Measurements from ENCODE around the gene CCDC127. TPM values are rescaled to one million over a fixed set of nuclear protein-coding genes. Genes with fewer than 3 reads are reported as not detected.
A peak's percentile ranks its signal among the peaks of the same experiment; 100 is the strongest.

CCDC127 gene
- total and polyA plus RNA-seq, 7 donors = 4.1 to 11.2 (median 7.0) TPM

GRCh38 chr5:189976-190365 is 28.0 kb downstream of the CCDC127 start:
- ATAC-seq (no peak), DNase-seq (peak in 1 of 2 donors; percentile 11)
- peaks cover 49% of the 10 kb centered on the region for H3K4me1 ChIP-seq
- TF ChIP-seq, protein P1, sequence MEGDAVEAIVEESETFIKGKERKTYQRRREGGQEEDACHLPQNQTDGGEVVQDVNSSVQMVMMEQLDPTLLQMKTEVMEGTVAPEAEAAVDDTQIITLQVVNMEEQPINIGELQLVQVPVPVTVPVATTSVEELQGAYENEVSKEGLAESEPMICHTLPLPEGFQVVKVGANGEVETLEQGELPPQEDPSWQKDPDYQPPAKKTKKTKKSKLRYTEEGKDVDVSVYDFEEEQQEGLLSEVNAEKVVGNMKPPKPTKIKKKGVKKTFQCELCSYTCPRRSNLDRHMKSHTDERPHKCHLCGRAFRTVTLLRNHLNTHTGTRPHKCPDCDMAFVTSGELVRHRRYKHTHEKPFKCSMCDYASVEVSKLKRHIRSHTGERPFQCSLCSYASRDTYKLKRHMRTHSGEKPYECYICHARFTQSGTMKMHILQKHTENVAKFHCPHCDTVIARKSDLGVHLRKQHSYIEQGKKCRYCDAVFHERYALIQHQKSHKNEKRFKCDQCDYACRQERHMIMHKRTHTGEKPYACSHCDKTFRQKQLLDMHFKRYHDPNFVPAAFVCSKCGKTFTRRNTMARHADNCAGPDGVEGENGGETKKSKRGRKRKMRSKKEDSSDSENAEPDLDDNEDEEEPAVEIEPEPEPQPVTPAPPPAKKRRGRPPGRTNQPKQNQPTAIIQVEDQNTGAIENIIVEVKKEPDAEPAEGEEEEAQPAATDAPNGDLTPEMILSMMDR (IDR thresholded peaks at IDR 0.05) = no peak
- H3K36me3 ChIP-seq (ENCODE audit: insufficient read depth in 1 of 2, low read depth in 1 of 2) = no peaks in the 10 kb centered on the region
- 63 to 67% (median 65%) methylated on average over 10 to 11 of the region's 11 CpGs for WGBS, 3 donors
- peak overlapping the region; percentile 97 for H3K27ac ChIP-seq
- no peak overlapping the region for H3K4me3 ChIP-seq
- H3K27me3 ChIP-seq (ENCODE audit: insufficient read depth in 3 of 3, low read length in 2 of 3) = no peaks in the 10 kb centered on the region
- H3K9me3 ChIP-seq = no peaks in the 10 kb centered on the region
- intact Hi-C loops (cut with DNase I) = loop anchor here in 1 of 2 donors (5.0 kb wide), 2 partner anchors 32 to 127 kb away; no protein-coding TSS in a partner anchor

DNA sequence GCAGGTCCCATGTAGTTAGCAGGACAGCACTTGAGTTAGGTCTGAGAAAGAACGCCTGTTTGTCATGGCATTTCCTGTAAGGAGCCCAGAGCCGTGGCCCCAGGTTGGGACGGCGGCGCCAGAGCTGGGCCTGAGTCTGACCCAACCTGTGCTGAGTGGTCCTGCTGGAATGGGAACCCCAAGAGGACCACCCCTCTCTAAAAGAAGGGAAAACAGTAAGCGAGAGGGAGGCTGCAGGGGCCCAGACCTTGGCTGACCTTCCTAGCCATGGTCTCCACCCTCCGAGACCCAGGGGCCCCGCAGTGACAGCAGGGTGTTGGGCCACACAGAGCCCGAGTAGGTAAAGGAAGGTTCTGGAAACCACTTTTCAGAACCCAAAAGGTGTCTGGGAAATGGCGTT is 28.5 kb downstream of the CCDC127 start:
- DNase-seq = peak in 1 of 2 donors; percentile 13
- peak overlapping the region; percentile 97 for H3K27ac ChIP-seq
- H3K4me1 ChIP-seq = peaks cover 46% of the 10 kb centered on the region
- no peak overlapping the region for H3K4me3 ChIP-seq
- H3K36me3 ChIP-seq (ENCODE audit: insufficient read depth in 1 of 2, low read depth in 1 of 2) = no peaks in the 10 kb centered on the region
- no peaks in the 10 kb centered on the region for H3K9me3 ChIP-seq
- TF ChIP-seq, protein P1 (IDR thresholded peaks at IDR 0.05) = no peak
- H3K27me3 ChIP-seq (ENCODE audit: insufficient read depth in 3 of 3, low read length in 2 of 3) = no peaks in the 10 kb centered on the region
- intact Hi-C loops (cut with DNase I) = loop anchor here in 1 of 2 donors (5.0 kb wide), 2 partner anchors 33 to 128 kb away; no protein-coding TSS in a partner anchor
- WGBS, 3 donors = 82 to 90% (median 89%) methylated on average over 9 to 10 of the region's 10 CpGs
- ATAC-seq = no peak

GRCh38 chr5:188488-189481 is 29.2 kb downstream of the CCDC127 start:
- 28 to 34% (median 31%) methylated on average over 36 to 37 of the region's 37 CpGs for WGBS, 3 donors
- Histone ChIP-seq H3K36me3 (ENCODE audit: insufficient read depth in 1 of 2, low read depth in 1 of 2) (no peaks in the 10 kb centered on the region), H3K9me3 (no peaks in the 10 kb centered on the region), H3K27me3 (ENCODE audit: insufficient read depth in 3 of 3, low read length in 2 of 3) (no peaks in the 10 kb centered on the region), H3K27ac (peak overlapping the region; percentile 97), H3K4me1 (peaks cover 41% of the 10 kb centered on the region), H3K4me3 (peak overlapping the region; percentile 47)
- intact Hi-C loops (cut with DNase I) = loop anchor here in 1 of 2 donors (5.0 kb wide), 2 partner anchors 34 to 129 kb away; no protein-coding TSS in a partner anchor
- TF ChIP-seq, protein P1 (IDR thresholded peaks at IDR 0.05) = peak; percentile 94
- DNase-seq = peak; percentile 92 to 96
- ATAC-seq = peak; percentile 75 to 77 (median 77)

DNA sequence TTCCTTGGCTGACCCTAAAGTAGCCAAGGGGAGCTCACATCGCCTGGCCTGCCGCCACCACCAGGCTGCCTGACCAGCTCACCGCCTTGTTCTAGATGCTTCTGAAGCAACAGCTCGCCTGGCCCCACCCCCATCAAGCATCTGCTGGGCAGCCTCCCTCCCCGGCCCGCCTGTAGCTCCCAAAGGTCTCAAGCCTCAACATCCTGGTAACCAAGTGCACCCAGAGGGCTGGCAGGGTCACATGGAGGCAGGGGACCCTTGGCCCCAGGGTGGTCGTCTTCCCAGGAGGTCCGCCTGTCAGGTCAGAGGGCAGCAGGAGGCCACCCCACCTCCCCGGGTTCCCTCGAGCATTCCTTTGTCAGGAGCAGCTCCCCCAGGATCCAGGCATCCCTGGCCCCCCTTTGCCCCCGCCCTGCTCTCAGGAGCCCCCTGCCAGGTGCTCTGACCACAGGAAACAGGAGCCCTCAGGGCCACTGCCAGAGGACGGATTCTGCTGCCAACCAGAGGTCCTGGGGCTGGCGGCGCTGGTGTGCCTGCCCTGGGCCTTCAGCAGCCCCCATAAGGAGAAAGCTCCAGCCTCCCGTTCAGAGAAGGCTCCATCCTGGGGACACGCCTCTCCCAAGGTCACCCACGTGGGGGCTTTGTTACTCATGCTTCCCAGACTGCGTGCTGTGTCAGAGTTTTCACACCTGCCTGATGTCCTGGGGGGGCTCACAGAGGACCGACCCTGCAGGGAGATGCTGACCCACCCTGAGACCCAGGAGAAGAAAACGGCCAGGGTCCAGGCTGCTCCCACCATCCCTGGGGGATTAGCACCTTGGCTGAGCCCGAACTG is 30.1 kb downstream of the CCDC127 start:
- peak overlapping the region; percentile 97 for H3K27ac ChIP-seq
- WGBS, 3 donors = 52 to 57% (median 53%) methylated on average over 18 to 21 of the region's 21 CpGs
- intact Hi-C loops (cut with DNase I) = loop anchor here (2.0 to 5.0 kb wide), 3 partner anchors 34 to 129 kb away; no protein-coding TSS in a partner anchor
- H3K27me3 ChIP-seq (ENCODE audit: insufficient read depth in 3 of 3, low read length in 2 of 3) = no peaks in the 10 kb centered on the region
- no peaks in the 10 kb centered on the region for H3K9me3 ChIP-seq
- peak in 1 of 2 donors; percentile 16 for DNase-seq
- TF ChIP-seq, protein P1 (IDR thresholded peaks at IDR 0.05) = no peak
- ATAC-seq = no peak
- peaks cover 41% of the 10 kb centered on the region for H3K4me1 ChIP-seq
- no peaks in the 10 kb centered on the region for H3K36me3 ChIP-seq (ENCODE audit: insufficient read depth in 1 of 2, low read depth in 1 of 2)
- peak overlapping the region; percentile 47 for H3K4me3 ChIP-seq
